HepG2 (cell line): ENCODE measurements around the gene LRP5. TPM values are rescaled to one million over a fixed set of nuclear protein-coding genes. Genes with fewer than 3 reads are reported as not detected.

Experiments
- AKAP8 ChIP-seq: sonication (generic); formaldehyde crosslinking; IDR thresholded peaks from 2 replicates; pipeline ENCODE4 v1.5.1; 2020; ENCODE audit warnings: mild to moderate bottlenecking, missing genetic modification reagents
- ETV5 ChIP-seq: IDR thresholded peaks from 2 replicates; pipeline ENCODE4 v1.6.1; 2018; ENCODE audit warnings: missing biosample characterization, missing genetic modification reagents, inconsistent platforms, borderline replicate concordance
- HNF4G ChIP-seq, 2 experiments: sonication (generic) in 1 of 2; formaldehyde crosslinking in 1 of 2; IDR thresholded peaks; 2 replicates each; pipeline versions ENCODE4 v1.4.0 to v1.6.1; 2011 to 2020; ENCODE audit warnings: borderline replicate concordance in 2 of 2, low read depth in 2 of 2, mild to moderate bottlenecking in 2 of 2, low read length in 1 of 2, missing genetic modification reagents in 1 of 2, moderate library complexity in 1 of 2
- HNRNPLL ChIP-seq: fragments of 200-400 bp; formaldehyde crosslinking; IDR thresholded peaks from 2 replicates; pipeline ENCODE4 v1.6.1; 2017; ENCODE audit warnings: mild to moderate bottlenecking, low read depth, low read length; ENCODE audit not compliant: poor library complexity, severe bottlenecking
- IKZF4 ChIP-seq: sonication (generic); formaldehyde crosslinking; IDR thresholded peaks from 2 replicates; pipeline ENCODE4 v1.5.1; 2020; ENCODE audit warnings: borderline replicate concordance, mild to moderate bottlenecking, low read depth, missing genetic modification reagents; ENCODE audit errors: not compliant biosample characterization
- ISX ChIP-seq: sonication (generic); formaldehyde crosslinking; conservative IDR thresholded peaks from 2 replicates; pipeline ENCODE4 v1.5.0; 2020; ENCODE audit warnings: missing genetic modification reagents
- MIER2 ChIP-seq: IDR thresholded peaks from 2 replicates; pipeline ENCODE4 v1.6.1; 2016; ENCODE audit warnings: missing biosample characterization, missing genetic modification reagents
- NFKB2 ChIP-seq: sonication (generic); formaldehyde crosslinking; IDR thresholded peaks from 2 replicates; pipeline ENCODE4 v1.4.0; 2020; ENCODE audit warnings: missing genetic modification reagents, borderline replicate concordance
- RAD21 ChIP-seq: fragments of 450-650 bp; formaldehyde crosslinking; IDR thresholded peaks from 2 replicates; pipeline ENCODE4 v1.5.0; 2020; ENCODE audit warnings: mild to moderate bottlenecking
- RBAK ChIP-seq: sonication (generic); formaldehyde crosslinking; IDR thresholded peaks from 2 replicates; pipeline ENCODE4 v1.5.1; 2020; ENCODE audit warnings: mild to moderate bottlenecking, missing genetic modification reagents
- SMAD1 ChIP-seq: sonication (generic); formaldehyde crosslinking; IDR thresholded peaks from 2 replicates; pipeline ENCODE4 v1.4.0; 2020; ENCODE audit warnings: missing genetic modification reagents, low read depth, mild to moderate bottlenecking, borderline replicate concordance
- SOX6 ChIP-seq, 2 experiments: fragments of 450-650 bp in 1 of 2; sonication (generic) in 1 of 2; formaldehyde crosslinking in 1 of 2; IDR thresholded peaks; 2 replicates each; pipeline versions ENCODE4 v1.4.0 to v1.6.1; 2017 to 2020; ENCODE audit warnings: antibody characterized with exemption in 1 of 2, mild to moderate bottlenecking in 1 of 2, missing genetic modification reagents in 1 of 2
- SRY ChIP-seq: sonication (generic); formaldehyde crosslinking; IDR thresholded peaks from 2 replicates; pipeline ENCODE4 v1.8.0; 2022; ENCODE audit warnings: mild to moderate bottlenecking, missing genetic modification reagents
- TBX2 ChIP-seq: sonication (generic); formaldehyde crosslinking; IDR thresholded peaks from 2 replicates; pipeline ENCODE4 v1.5.0; 2020; ENCODE audit warnings: missing genetic modification reagents, mild to moderate bottlenecking, borderline replicate concordance
- ZNF160 ChIP-seq: sonication (generic); formaldehyde crosslinking; IDR thresholded peaks from 2 replicates; pipeline ENCODE4 v1.8.0; 2022; ENCODE audit warnings: mild to moderate bottlenecking, inconsistent platforms, missing genetic modification reagents
- ZNF549 ChIP-seq: sonication (generic); formaldehyde crosslinking; IDR thresholded peaks from 2 replicates; pipeline ENCODE4 v1.5.0; 2020; ENCODE audit warnings: missing genetic modification reagents
- ZNF747 ChIP-seq: sonication (generic); formaldehyde crosslinking; IDR thresholded peaks from 2 replicates; pipeline ENCODE4 v1.8.1; 2023; ENCODE audit warnings: missing genetic modification reagents, mild to moderate bottlenecking, borderline replicate concordance
- ZSCAN12 ChIP-seq: sonication (generic); formaldehyde crosslinking; IDR thresholded peaks from 2 replicates; pipeline ENCODE4 v1.9.0; 2021; ENCODE audit warnings: mild to moderate bottlenecking, missing genetic modification reagents
- ZSCAN25 ChIP-seq: sonication (generic); formaldehyde crosslinking; IDR thresholded peaks from 2 replicates; pipeline ENCODE4 v1.8.0; 2022; ENCODE audit warnings: mild to moderate bottlenecking, missing genetic modification reagents
- ZSCAN31 ChIP-seq: sonication (generic); formaldehyde crosslinking; IDR thresholded peaks from 2 replicates; pipeline ENCODE4 v1.5.0; 2020; ENCODE audit warnings: low read depth, mild to moderate bottlenecking, missing genetic modification reagents
- ZSCAN9 ChIP-seq: IDR thresholded peaks from 2 replicates; pipeline ENCODE4 v1.6.1; 2016; ENCODE audit warnings: borderline replicate concordance
- polyA plus RNA-seq, 8 experiments: library from polyadenylated mRNA; depleted of rRNA in 3 of 8; stranded (reverse) in 7 of 8; unstranded in 1 of 8; fragments of >200 nt; fragmentation: Illumina TruSeq in 4 of 8; extraction: Trizol in 4 of 8; gene quantifications; 2 replicates each; pipeline versions ENCODE4 v1.2.1 to v1.2.3, GENCODE V29; 2011 to 2016; ENCODE audit warnings: low read depth in 4 of 8, missing spikeins in 1 of 8, mixed read lengths in 1 of 8; ENCODE audit not compliant: insufficient read depth in 1 of 8
- total RNA-seq, 5 experiments: library from RNA; depleted of rRNA; stranded (reverse); fragments of >200 nt; fragmentation: Illumina TruSeq; extraction: Trizol; gene quantifications; 2 replicates each; pipeline ENCODE4 v1.2.3, GENCODE V29; 2016; ENCODE audit warnings: low read depth in 1 of 5
- TF ChIP-seq, protein P1 (sequence below): sonication (generic); formaldehyde crosslinking; IDR thresholded peaks from 2 replicates; pipeline ENCODE4 v1.5.1; 2020; ENCODE audit warnings: mild to moderate bottlenecking, missing genetic modification reagents, moderate library complexity
- TF ChIP-seq, protein P2 (sequence below): sonication (generic); formaldehyde crosslinking; IDR thresholded peaks from 2 replicates; pipeline ENCODE4 v1.9.0; 2022; ENCODE audit warnings: missing genetic modification reagents, mild to moderate bottlenecking, borderline replicate concordance

Gene LRP5
- total and polyA plus RNA-seq, 2 of the 13 experiments (the other 11 are each of a cell fraction or from before 2014, with no cell fraction given), result 40.4 to 64.0 TPM

DNA sequence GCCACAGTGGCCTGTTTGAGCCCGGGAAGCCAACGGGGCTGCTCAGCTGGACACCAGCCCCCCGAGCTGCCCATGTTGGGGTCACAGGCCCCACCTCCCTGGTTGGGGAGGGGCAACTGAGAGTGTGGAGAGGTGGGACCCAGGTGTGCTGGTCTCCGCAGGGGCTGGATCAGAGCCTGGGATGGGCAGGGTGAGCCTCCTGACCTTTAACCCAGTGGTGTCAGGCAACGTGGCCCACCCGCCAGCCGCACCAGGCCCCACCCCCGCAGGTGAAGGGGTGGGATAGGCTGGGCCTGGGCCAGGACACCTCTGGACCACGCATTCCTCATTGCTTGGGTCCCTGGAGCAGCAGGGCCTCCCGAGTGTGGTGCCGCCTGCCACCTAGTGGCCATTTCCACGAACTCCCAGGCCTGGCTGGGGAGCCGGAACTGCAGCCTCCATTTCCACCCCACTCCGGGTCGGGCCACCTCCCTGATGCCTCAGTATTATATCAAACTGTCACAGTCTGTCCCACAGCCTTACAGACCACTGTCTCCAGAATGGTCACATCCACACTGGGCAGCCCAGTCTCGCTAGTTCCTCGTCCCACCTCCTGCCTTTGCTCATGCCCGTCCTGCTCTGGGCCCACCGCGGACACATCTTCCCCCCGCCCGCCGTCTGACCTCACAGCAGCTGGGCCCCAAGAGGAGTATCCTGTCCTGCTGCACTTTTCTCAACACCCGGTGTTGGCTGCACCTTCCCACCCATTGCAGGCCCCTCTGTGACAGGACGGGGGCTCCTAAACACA is 134.8 kb downstream of the LRP5 start (continued):
- TF ChIP-seq ZSCAN12 (CRISPR knock-in tag) (no peak), ISX (CRISPR knock-in tag) (no peak), SMAD1 (peak; percentile 32; the same call in 1 of the 2 replicates), HNF4G (IDR thresholded peaks at IDR 0.05; ENCODE audit: borderline replicate concordance, low read depth, low read length) (no peak), HNF4G (CRISPR knock-in tag; IDR thresholded peaks at IDR 0.05; ENCODE audit: borderline replicate concordance, low read depth) (no peak), TBX2 (0 out of 2 replicates have a peak, but pooled peaks have one; percentile 45), SRY (CRISPR knock-in tag) (0 out of 2 replicates have a peak, but pooled peaks have one; percentile 37), SOX6 (IDR thresholded peaks at IDR 0.05) (no peak), SOX6 (CRISPR knock-in tag; IDR thresholded peaks at IDR 0.05) (0 out of 2 replicates have a peak, but pooled peaks have one; percentile 24), RBAK (no peak), ZSCAN9 (CRISPR knock-in tag) (0 out of 2 replicates have a peak, but pooled peaks have one; percentile 33), AKAP8 (0 out of 2 replicates have a peak, but pooled peaks have one; percentile 15), ZSCAN25 (no peak), MIER2 (CRISPR knock-in tag) (no peak), ZNF160 (CRISPR knock-in tag) (no peak), ETV5 (no peak; the same call in 1 of the 2 replicates), ZSCAN31 (CRISPR knock-in tag) (peak; percentile 85), ZNF747 (CRISPR knock-in tag) (peak; percentile 62; the same call in 1 of the 2 replicates), NFKB2 (CRISPR knock-in tag) (no peak), ZNF549 (CRISPR knock-in tag) (no peak), RAD21 (CRISPR knock-in tag) (peak; percentile 76), HNRNPLL (peak; percentile 36), IKZF4 (CRISPR knock-in tag) (no peak)
- TF ChIP-seq, protein P1, sequence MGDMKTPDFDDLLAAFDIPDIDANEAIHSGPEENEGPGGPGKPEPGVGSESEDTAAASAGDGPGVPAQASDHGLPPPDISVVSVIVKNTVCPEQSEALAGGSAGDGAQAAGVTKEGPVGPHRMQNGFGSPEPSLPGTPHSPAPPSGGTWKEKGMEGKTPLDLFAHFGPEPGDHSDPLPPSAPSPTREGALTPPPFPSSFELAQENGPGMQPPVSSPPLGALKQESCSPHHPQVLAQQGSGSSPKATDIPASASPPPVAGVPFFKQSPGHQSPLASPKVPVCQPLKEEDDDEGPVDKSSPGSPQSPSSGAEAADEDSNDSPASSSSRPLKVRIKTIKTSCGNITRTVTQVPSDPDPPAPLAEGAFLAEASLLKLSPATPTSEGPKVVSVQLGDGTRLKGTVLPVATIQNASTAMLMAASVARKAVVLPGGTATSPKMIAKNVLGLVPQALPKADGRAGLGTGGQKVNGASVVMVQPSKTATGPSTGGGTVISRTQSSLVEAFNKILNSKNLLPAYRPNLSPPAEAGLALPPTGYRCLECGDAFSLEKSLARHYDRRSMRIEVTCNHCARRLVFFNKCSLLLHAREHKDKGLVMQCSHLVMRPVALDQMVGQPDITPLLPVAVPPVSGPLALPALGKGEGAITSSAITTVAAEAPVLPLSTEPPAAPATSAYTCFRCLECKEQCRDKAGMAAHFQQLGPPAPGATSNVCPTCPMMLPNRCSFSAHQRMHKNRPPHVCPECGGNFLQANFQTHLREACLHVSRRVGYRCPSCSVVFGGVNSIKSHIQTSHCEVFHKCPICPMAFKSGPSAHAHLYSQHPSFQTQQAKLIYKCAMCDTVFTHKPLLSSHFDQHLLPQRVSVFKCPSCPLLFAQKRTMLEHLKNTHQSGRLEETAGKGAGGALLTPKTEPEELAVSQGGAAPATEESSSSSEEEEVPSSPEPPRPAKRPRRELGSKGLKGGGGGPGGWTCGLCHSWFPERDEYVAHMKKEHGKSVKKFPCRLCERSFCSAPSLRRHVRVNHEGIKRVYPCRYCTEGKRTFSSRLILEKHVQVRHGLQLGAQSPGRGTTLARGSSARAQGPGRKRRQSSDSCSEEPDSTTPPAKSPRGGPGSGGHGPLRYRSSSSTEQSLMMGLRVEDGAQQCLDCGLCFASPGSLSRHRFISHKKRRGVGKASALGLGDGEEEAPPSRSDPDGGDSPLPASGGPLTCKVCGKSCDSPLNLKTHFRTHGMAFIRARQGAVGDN, result peak; percentile 72
- TF ChIP-seq, protein P2, sequence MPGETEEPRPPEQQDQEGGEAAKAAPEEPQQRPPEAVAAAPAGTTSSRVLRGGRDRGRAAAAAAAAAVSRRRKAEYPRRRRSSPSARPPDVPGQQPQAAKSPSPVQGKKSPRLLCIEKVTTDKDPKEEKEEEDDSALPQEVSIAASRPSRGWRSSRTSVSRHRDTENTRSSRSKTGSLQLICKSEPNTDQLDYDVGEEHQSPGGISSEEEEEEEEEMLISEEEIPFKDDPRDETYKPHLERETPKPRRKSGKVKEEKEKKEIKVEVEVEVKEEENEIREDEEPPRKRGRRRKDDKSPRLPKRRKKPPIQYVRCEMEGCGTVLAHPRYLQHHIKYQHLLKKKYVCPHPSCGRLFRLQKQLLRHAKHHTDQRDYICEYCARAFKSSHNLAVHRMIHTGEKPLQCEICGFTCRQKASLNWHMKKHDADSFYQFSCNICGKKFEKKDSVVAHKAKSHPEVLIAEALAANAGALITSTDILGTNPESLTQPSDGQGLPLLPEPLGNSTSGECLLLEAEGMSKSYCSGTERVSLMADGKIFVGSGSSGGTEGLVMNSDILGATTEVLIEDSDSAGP (CRISPR knock-in tag), result peak; percentile 65; the same call in 1 of the 2 replicates
